ENCODE data around the gene ST8SIA2. TPM values are rescaled to one million over a fixed set of nuclear protein-coding genes. Genes with fewer than 3 reads are reported as not detected.

Gene ST8SIA2
- total and polyA plus RNA-seq, 7 experiments from 2014 or later = not detected

- Mint-ChIP-seq H3K36me3 (no peaks in the 10 kb centered on the region), H3K27me3 (peaks cover 4 to 29% (median 20%) of the 10 kb centered on the region in 5 donors), H3K4me1 (no peaks in the 10 kb centered on the region), H3K27ac (no peak overlapping the region), H3K4me3 (no peak overlapping the region), H3K9me3 (no peaks in the 10 kb centered on the region)
- intact Hi-C loops (cut with micrococcal nuclease) = no loop called here
- Histone ChIP-seq H3K4me1 (ENCODE audit: control insufficient read depth in 2 of 2, insufficient read depth in 2 of 2, low read length in 2 of 2) (no peaks in the 10 kb centered on the region), H3K27me3 (ENCODE audit: control insufficient read depth in 2 of 2, insufficient read depth in 2 of 2, low read length in 2 of 2) (no peaks in the 10 kb centered on the region), H3K27ac (ENCODE audit: low read depth, low read length) (no peak overlapping the region), H3K9me3 (ENCODE audit: control insufficient read depth in 2 of 3, low read length in 3 of 3) (no peaks in the 10 kb centered on the region), H3K4me3 (ENCODE audit: low read length) (no peak overlapping the region), H3K36me3 (ENCODE audit: control insufficient read depth in 2 of 3, insufficient read depth in 3 of 3, low read length in 3 of 3) (no peaks in the 10 kb centered on the region)
- ATAC-seq (no peak), DNase-seq (no peak)
- ChIA-PET POLR2A (no interaction called here), CTCF (no interaction called here)
These were observed 12.3 kb downstream of the ST8SIA2 start for GRCh38 chr15:92405942-92406341.

DNA sequence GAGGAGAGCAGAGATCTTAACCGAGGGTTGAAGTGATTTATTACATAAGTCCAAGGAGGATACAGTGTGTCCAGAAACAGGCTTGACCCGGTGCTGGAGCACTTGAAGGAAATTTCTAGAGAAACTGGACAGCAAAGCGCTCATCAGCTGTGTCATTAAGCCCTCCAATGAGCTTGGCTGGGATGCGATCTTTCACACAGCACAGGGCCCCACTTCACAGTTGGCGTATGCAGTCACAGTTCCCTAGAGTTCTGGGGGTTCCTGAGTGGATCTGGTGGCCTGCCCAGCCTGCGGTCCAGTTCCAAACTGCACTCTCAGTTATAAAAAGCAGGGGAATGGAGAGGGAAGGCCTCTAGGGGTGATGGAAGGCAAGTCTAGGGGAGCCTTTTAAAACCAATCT, 13.6 kb downstream of the ST8SIA2 start:
- H3K4me1 ChIP-seq (ENCODE audit: control insufficient read depth in 2 of 2, insufficient read depth in 2 of 2, low read length in 2 of 2) = no peaks in the 10 kb centered on the region
- Mint-ChIP-seq H3K4me1 (no peaks in the 10 kb centered on the region), H3K9me3 (no peaks in the 10 kb centered on the region), H3K36me3 (no peaks in the 10 kb centered on the region), H3K27ac (no peak overlapping the region), H3K4me3 (no peak overlapping the region), H3K27me3 (peaks cover 4 to 31% (median 15%) of the 10 kb centered on the region in 5 donors)
- no peak overlapping the region for H3K27ac ChIP-seq (ENCODE audit: low read depth, low read length)
- no peaks in the 10 kb centered on the region for H3K36me3 ChIP-seq (ENCODE audit: control insufficient read depth in 2 of 3, insufficient read depth in 3 of 3, low read length in 3 of 3)
- ChIA-PET CTCF (no interaction called here), POLR2A (no interaction called here)
- ATAC-seq (no peak), DNase-seq (no peak)
- no peak overlapping the region for H3K4me3 ChIP-seq (ENCODE audit: low read length)
- no peaks in the 10 kb centered on the region for H3K9me3 ChIP-seq (ENCODE audit: control insufficient read depth in 2 of 3, low read length in 3 of 3)
- no peaks in the 10 kb centered on the region for H3K27me3 ChIP-seq (ENCODE audit: control insufficient read depth in 2 of 2, insufficient read depth in 2 of 2, low read length in 2 of 2)
- intact Hi-C loops (cut with micrococcal nuclease) = no loop called here

DNA sequence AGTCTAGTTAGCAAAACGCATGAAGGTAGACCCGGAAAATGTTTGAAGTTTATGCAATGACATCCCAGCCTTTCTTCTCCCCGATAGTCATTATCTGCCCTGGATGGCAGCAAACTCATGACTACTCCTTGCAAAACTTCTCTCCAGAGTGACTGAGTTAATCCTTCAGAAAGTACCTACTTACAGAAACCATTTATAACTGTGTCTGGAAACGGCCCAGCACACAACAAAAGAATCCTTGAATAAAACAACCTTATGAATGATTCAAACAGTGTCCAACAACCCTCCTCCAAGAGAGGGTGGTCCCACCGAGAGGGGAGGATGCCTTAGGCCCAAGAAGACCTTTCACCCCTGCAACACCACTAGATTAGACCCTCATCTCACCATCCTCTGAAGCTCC, 14.2 kb downstream of the ST8SIA2 start:
- Histone ChIP-seq H3K4me1 (ENCODE audit: control insufficient read depth in 2 of 2, insufficient read depth in 2 of 2, low read length in 2 of 2) (no peaks in the 10 kb centered on the region), H3K27me3 (ENCODE audit: control insufficient read depth in 2 of 2, insufficient read depth in 2 of 2, low read length in 2 of 2) (no peaks in the 10 kb centered on the region), H3K4me3 (ENCODE audit: low read length) (no peak overlapping the region), H3K9me3 (ENCODE audit: control insufficient read depth in 2 of 3, low read length in 3 of 3) (no peaks in the 10 kb centered on the region), H3K36me3 (ENCODE audit: control insufficient read depth in 2 of 3, insufficient read depth in 3 of 3, low read length in 3 of 3) (no peaks in the 10 kb centered on the region), H3K27ac (ENCODE audit: low read depth, low read length) (no peak overlapping the region)
- DNase-seq (no peak), ATAC-seq (no peak)
- Mint-ChIP-seq H3K9me3 (no peaks in the 10 kb centered on the region), H3K36me3 (no peaks in the 10 kb centered on the region), H3K4me1 (no peaks in the 10 kb centered on the region), H3K27ac (no peak overlapping the region), H3K27me3 (peaks cover 4 to 27% (median 15%) of the 10 kb centered on the region in 5 donors), H3K4me3 (no peak overlapping the region)
- ChIA-PET POLR2A (no interaction called here), CTCF (no interaction called here)
- intact Hi-C loops (cut with micrococcal nuclease) = no loop called here

GRCh38 chr15:92409006-92409405, 15.3 kb downstream of the ST8SIA2 start:
- no peak for DNase-seq
- H3K27me3 ChIP-seq (ENCODE audit: control insufficient read depth in 2 of 2, insufficient read depth in 2 of 2, low read length in 2 of 2) = no peaks in the 10 kb centered on the region
- no peak overlapping the region for H3K4me3 Mint-ChIP-seq
- POLR2A ChIA-PET = no interaction called here
- no peak for ATAC-seq
- peaks cover 0 to 29% (median 15%) of the 10 kb centered on the region in 5 donors for H3K27me3 Mint-ChIP-seq
- no peak overlapping the region for H3K4me3 ChIP-seq (ENCODE audit: low read length)
- no peaks in the 10 kb centered on the region for H3K36me3 Mint-ChIP-seq
- CTCF ChIA-PET = no interaction called here
- H3K4me1 Mint-ChIP-seq = no peaks in the 10 kb centered on the region
- no peak overlapping the region for H3K27ac Mint-ChIP-seq
- no peak overlapping the region for H3K27ac ChIP-seq (ENCODE audit: low read depth, low read length)
- no peaks in the 10 kb centered on the region for H3K4me1 ChIP-seq (ENCODE audit: control insufficient read depth in 2 of 2, insufficient read depth in 2 of 2, low read length in 2 of 2)
- H3K9me3 ChIP-seq (ENCODE audit: control insufficient read depth in 2 of 3, low read length in 3 of 3) = no peaks in the 10 kb centered on the region
- intact Hi-C loops (cut with micrococcal nuclease) = no loop called here
- H3K9me3 Mint-ChIP-seq = no peaks in the 10 kb centered on the region
- H3K36me3 ChIP-seq (ENCODE audit: control insufficient read depth in 2 of 3, insufficient read depth in 3 of 3, low read length in 3 of 3) = no peaks in the 10 kb centered on the region

DNA sequence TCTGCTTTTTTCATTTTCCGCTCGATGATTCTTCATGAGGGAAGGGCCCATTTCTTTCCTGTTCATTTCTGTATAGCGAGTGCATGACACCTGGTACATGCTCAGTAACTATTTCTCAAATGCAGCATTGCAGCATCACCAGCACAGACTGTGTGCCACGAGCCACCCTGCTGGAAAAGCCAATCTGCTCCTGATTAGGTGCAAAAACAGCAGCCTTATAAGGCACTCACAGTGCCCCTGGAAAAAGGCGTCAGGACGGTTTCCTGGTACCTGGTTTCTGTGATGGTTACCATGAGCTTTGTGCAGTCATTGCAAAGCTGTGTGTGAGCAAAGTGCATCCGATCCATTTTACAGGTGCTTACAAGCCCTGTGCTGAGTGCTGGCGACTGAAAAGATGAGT, 15.8 kb downstream of the ST8SIA2 start:
- Histone ChIP-seq H3K36me3 (ENCODE audit: control insufficient read depth in 2 of 3, insufficient read depth in 3 of 3, low read length in 3 of 3) (no peaks in the 10 kb centered on the region), H3K4me1 (ENCODE audit: control insufficient read depth in 2 of 2, insufficient read depth in 2 of 2, low read length in 2 of 2) (no peaks in the 10 kb centered on the region), H3K9me3 (ENCODE audit: control insufficient read depth in 2 of 3, low read length in 3 of 3) (no peaks in the 10 kb centered on the region), H3K27me3 (ENCODE audit: control insufficient read depth in 2 of 2, insufficient read depth in 2 of 2, low read length in 2 of 2) (no peaks in the 10 kb centered on the region), H3K4me3 (ENCODE audit: low read length) (no peak overlapping the region), H3K27ac (ENCODE audit: low read depth, low read length) (no peak overlapping the region)
- Mint-ChIP-seq H3K36me3 (no peaks in the 10 kb centered on the region), H3K27me3 (peaks cover 0 to 35% (median 15%) of the 10 kb centered on the region in 5 donors), H3K4me3 (no peak overlapping the region), H3K4me1 (no peaks in the 10 kb centered on the region), H3K27ac (no peak overlapping the region), H3K9me3 (no peaks in the 10 kb centered on the region)
- no peak for DNase-seq
- ATAC-seq = no peak
- ChIA-PET POLR2A (no interaction called here), CTCF (no interaction called here)
- intact Hi-C loops (cut with micrococcal nuclease) = no loop called here

GRCh38 chr15:92410537-92410936, 16.9 kb downstream of the ST8SIA2 start:
- Mint-ChIP-seq H3K4me3 (no peak overlapping the region), H3K9me3 (no peaks in the 10 kb centered on the region), H3K27me3 (peaks cover 2 to 42% (median 16%) of the 10 kb centered on the region in 5 donors), H3K4me1 (no peaks in the 10 kb centered on the region), H3K36me3 (no peaks in the 10 kb centered on the region), H3K27ac (no peak overlapping the region)
- DNase-seq (no peak), ATAC-seq (no peak)
- CTCF ChIA-PET = no interaction called here
- H3K9me3 ChIP-seq (ENCODE audit: control insufficient read depth in 2 of 3, low read length in 3 of 3) = no peaks in the 10 kb centered on the region
- POLR2A ChIA-PET = no interaction called here
- no peaks in the 10 kb centered on the region for H3K36me3 ChIP-seq (ENCODE audit: control insufficient read depth in 2 of 3, insufficient read depth in 3 of 3, low read length in 3 of 3)
- H3K4me3 ChIP-seq (ENCODE audit: low read length) = no peak overlapping the region
- intact Hi-C loops (cut with micrococcal nuclease) = no loop called here
- no peaks in the 10 kb centered on the region for H3K4me1 ChIP-seq (ENCODE audit: control insufficient read depth in 2 of 2, insufficient read depth in 2 of 2, low read length in 2 of 2)
- H3K27me3 ChIP-seq (ENCODE audit: control insufficient read depth in 2 of 2, insufficient read depth in 2 of 2, low read length in 2 of 2) = no peaks in the 10 kb centered on the region
- no peak overlapping the region for H3K27ac ChIP-seq (ENCODE audit: low read depth, low read length)

- no peak overlapping the region for H3K4me3 ChIP-seq (ENCODE audit: low read length)
- ChIA-PET POLR2A (no interaction called here), CTCF (no interaction called here)
- Mint-ChIP-seq H3K27ac (no peak overlapping the region), H3K36me3 (no peaks in the 10 kb centered on the region), H3K4me3 (no peak overlapping the region), H3K9me3 (no peaks in the 10 kb centered on the region), H3K27me3 (peaks cover 5 to 49% (median 23%) of the 10 kb centered on the region in 5 donors), H3K4me1 (no peaks in the 10 kb centered on the region)
- H3K36me3 ChIP-seq (ENCODE audit: control insufficient read depth in 2 of 3, insufficient read depth in 3 of 3, low read length in 3 of 3) = no peaks in the 10 kb centered on the region
- ATAC-seq (no peak), DNase-seq (no peak)
- H3K27ac ChIP-seq (ENCODE audit: low read depth, low read length) = no peak overlapping the region
- H3K27me3 ChIP-seq (ENCODE audit: control insufficient read depth in 2 of 2, insufficient read depth in 2 of 2, low read length in 2 of 2) = no peaks in the 10 kb centered on the region
- no peaks in the 10 kb centered on the region for H3K9me3 ChIP-seq (ENCODE audit: control insufficient read depth in 2 of 3, low read length in 3 of 3)
- H3K4me1 ChIP-seq (ENCODE audit: control insufficient read depth in 2 of 2, insufficient read depth in 2 of 2, low read length in 2 of 2) = no peaks in the 10 kb centered on the region
- intact Hi-C loops (cut with micrococcal nuclease) = no loop called here
These were observed 17.6 kb downstream of the ST8SIA2 start for GRCh38 chr15:92411256-92411655.

Data from naive thymus-derived CD4-positive, alpha-beta T cell (primary cell).